DND-41 (cell line): ENCODE measurements around the gene CYB561D2.
"Not testable (repeated sequence)": the region's sequence is repeated elsewhere in the genome, so short reads cannot be mapped to it uniquely, and the experiment has no call there.

Source experiments
- ATAC-seq: fragments of 200-7000 bp; cut with Tn5 transposase; 3 replicates; pipeline ENCODE4 v1.9.1; 2021; ENCODE audit warnings: low read depth; ENCODE audit not compliant: insufficient read depth
- DNase-seq: peaks from one replicate; pipeline ENCODE4 v3.0.0-alpha.2; 2020
- H2AFZ ChIP-seq: 2 replicates; pipeline ENCODE4 v1.6.0; 2012; ENCODE audit warnings: low read depth, low read length
- H3K27ac ChIP-seq: 2 replicates; pipeline ENCODE4 v1.5.1; 2012; ENCODE audit warnings: low read length, inconsistent platforms
- H3K27me3 ChIP-seq: fragments of 200-600 bp; sonication (generic); 2 replicates; pipeline ENCODE4 v1.6.0; 2012; ENCODE audit warnings: low read length, mild to moderate bottlenecking, inconsistent platforms; ENCODE audit not compliant: insufficient read depth, poor library complexity
- H3K36me3 ChIP-seq: 2 replicates; pipeline ENCODE4 v1.5.1; 2012; ENCODE audit warnings: low read length, inconsistent platforms; ENCODE audit not compliant: insufficient read depth
- H3K4me1 ChIP-seq: 2 replicates; pipeline ENCODE4 v1.5.1; 2012; ENCODE audit warnings: mild to moderate bottlenecking, low read length; ENCODE audit not compliant: insufficient read depth
- H3K4me2 ChIP-seq: 2 replicates; pipeline ENCODE4 v1.6.0; 2012; ENCODE audit warnings: mild to moderate bottlenecking, moderate library complexity, low read length, inconsistent platforms; ENCODE audit not compliant: insufficient read depth
- H3K4me3 ChIP-seq, 2 experiments: fragments of 200-600 bp in 1 of 2; shearing (Covaris generic) in 1 of 2; 2 replicates each; pipeline ENCODE4 v1.5.1; 2012 to 2016; ENCODE audit warnings: inconsistent platforms in 2 of 2, low read length in 2 of 2, mild to moderate bottlenecking in 2 of 2, low read depth in 1 of 2, moderate library complexity in 1 of 2
- H3K79me2 ChIP-seq: 2 replicates; pipeline ENCODE4 v1.6.0; 2012; ENCODE audit warnings: low read length, inconsistent platforms; ENCODE audit not compliant: insufficient read depth
- H3K9ac ChIP-seq: 2 replicates; pipeline ENCODE4 v1.6.0; 2012; ENCODE audit warnings: low read depth, mild to moderate bottlenecking, inconsistent platforms, low read length, moderate library complexity
- H3K9me3 ChIP-seq: 2 replicates; pipeline ENCODE4 v1.5.1; 2012; ENCODE audit warnings: low read length, moderate library complexity, mild to moderate bottlenecking, inconsistent platforms; ENCODE audit not compliant: insufficient read depth, severe bottlenecking
- H4K20me1 ChIP-seq: 2 replicates; pipeline ENCODE4 v1.6.0; 2012; ENCODE audit warnings: low read length; ENCODE audit not compliant: insufficient read depth
- CTCF ChIP-seq: IDR thresholded peaks from 2 replicates; pipeline ENCODE4 v1.5.1; 2012; ENCODE audit warnings: borderline replicate concordance, low read length, moderate library complexity, mild to moderate bottlenecking; ENCODE audit not compliant: poor library complexity, severe bottlenecking; ENCODE audit errors: extremely low read depth
- EZH2 ChIP-seq: IDR thresholded peaks from 3 replicates; pipeline ENCODE4 v1.6.1; 2012; ENCODE audit warnings: borderline replicate concordance, low read depth, mild to moderate bottlenecking, moderate library complexity, low read length, inconsistent platforms; ENCODE audit not compliant: severe bottlenecking

The CYB561D2 gene

DNA sequence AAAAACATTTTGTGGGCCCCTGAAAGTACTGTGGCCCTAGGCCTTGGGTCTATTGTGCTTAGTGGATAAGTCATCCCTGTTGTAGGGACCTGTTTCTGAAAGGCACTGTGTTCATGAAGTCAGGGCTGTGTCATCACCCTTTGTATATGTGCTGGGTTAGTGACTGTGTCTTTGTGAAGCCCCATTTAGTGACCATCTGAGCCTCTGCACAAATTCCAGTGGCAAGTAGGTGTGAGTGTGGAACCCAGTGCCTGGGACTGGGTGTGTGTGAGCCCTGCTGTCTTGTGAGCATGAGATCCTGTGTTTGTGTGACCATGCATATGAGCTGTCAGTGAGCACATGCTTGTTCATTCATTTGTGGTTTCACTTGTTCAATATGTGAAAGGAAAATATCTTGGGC lies 46.1 kb upstream of the CYB561D2 start:
- Histone ChIP-seq H3K4me1 (peaks cover 11% of the 10 kb centered on the region), H2AFZ (no peak overlapping the region), H3K4me2 (no peak overlapping the region), H3K36me3 (no peaks in the 10 kb centered on the region), H3K79me2 (no peaks in the 10 kb centered on the region), H3K4me3 (no peak overlapping the region), H4K20me1 (no peaks in the 10 kb centered on the region), H3K9me3 (peaks cover 14% of the 10 kb centered on the region), H3K27ac (no peak overlapping the region), H3K27me3 (no peaks in the 10 kb centered on the region), H3K9ac (no peak overlapping the region)
- ATAC-seq: no peak
- DNase-seq: no peak
- TF ChIP-seq CTCF: no peak
- no peak for TF ChIP-seq EZH2

GRCh38 chr3:50312041-50312440 lies 38.6 kb upstream of the CYB561D2 start:
- not testable (repeated sequence) for H3K27ac ChIP-seq, H2AFZ ChIP-seq, H3K9ac ChIP-seq, H3K4me3 ChIP-seq, H3K79me2 ChIP-seq, H4K20me1 ChIP-seq, H3K4me2 ChIP-seq, DNase-seq, ATAC-seq, H3K27me3 ChIP-seq, H3K4me1 ChIP-seq
- peaks cover 15% of the 10 kb centered on the region for H3K9me3 ChIP-seq
- H3K36me3 ChIP-seq: peaks cover 14% of the 10 kb centered on the region

DNA sequence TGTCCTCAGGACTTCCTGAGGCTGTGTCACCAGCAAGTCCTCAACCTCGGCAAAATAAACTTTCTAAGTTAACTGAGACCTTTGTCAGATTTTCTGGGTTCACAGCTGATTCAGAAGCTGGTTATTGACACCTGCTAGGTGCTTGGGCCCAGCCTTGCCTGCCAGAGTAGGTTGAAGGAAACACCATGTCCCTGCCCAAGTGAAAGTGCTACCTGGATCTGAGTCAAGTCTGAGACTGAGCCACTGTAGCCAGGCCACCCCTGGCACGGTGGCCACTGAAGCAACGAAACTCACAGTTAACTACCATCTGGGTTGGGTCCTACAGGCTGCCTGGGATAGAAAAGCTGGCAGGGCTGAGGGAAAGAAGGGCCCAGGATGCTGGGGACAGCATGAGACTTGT lies 36.3 kb upstream of the CYB561D2 start:
- peaks cover 7% of the 10 kb centered on the region for H3K9me3 ChIP-seq
- no peak overlapping the region for H2AFZ ChIP-seq
- peaks cover 35% of the 10 kb centered on the region for H3K36me3 ChIP-seq
- no peak overlapping the region for H3K4me2 ChIP-seq
- TF ChIP-seq CTCF (no peak), EZH2 (no peak)
- H3K4me1 ChIP-seq: peaks cover 15% of the 10 kb centered on the region
- no peaks in the 10 kb centered on the region for H3K27me3 ChIP-seq
- H4K20me1 ChIP-seq: peaks cover 13% of the 10 kb centered on the region; the same call in 1 of the 2 replicates
- ATAC-seq (no peak), DNase-seq (no peak)
- H3K9ac ChIP-seq: no peak overlapping the region
- peaks cover 8% of the 10 kb centered on the region for H3K79me2 ChIP-seq
- no peak overlapping the region for H3K4me3 ChIP-seq
- H3K27ac ChIP-seq: no peak overlapping the region

DNA sequence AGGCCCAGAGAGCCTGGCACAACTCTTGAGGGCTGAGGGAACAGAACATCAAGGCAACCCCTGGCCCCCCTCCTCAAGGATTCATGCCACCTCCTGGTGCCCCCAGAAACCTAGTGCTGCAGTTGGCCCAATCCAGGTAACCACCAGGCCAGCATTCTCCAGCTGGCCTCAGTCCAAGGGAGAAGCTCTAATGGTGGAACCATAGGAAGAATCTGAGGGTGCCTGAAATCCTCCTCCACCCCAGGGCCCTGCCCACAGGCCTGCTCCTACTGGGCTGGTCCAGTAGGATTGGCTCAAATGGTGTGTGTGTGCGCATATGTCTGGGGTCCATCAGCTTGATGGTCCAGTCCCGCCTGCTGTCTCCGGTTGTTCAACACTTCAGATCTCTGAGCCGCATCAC lies 35.8 kb upstream of the CYB561D2 start:
- H3K4me3 ChIP-seq: no peak overlapping the region
- H3K79me2 ChIP-seq: peaks cover 13% of the 10 kb centered on the region
- H3K27ac ChIP-seq: no peak overlapping the region
- peaks cover 2% of the 10 kb centered on the region for H3K9me3 ChIP-seq
- no peaks in the 10 kb centered on the region for H3K27me3 ChIP-seq
- no peak overlapping the region for H2AFZ ChIP-seq
- H3K4me2 ChIP-seq: no peak overlapping the region
- peaks cover 13% of the 10 kb centered on the region; the same call in 1 of the 2 replicates for H4K20me1 ChIP-seq
- ATAC-seq: no peak
- TF ChIP-seq CTCF: no peak
- no peak for TF ChIP-seq EZH2
- H3K36me3 ChIP-seq: peaks cover 40% of the 10 kb centered on the region
- no peak overlapping the region for H3K9ac ChIP-seq
- peaks cover 20% of the 10 kb centered on the region for H3K4me1 ChIP-seq
- no peak for DNase-seq
